CD4-positive, CD25-positive, alpha-beta regulatory T cell (primary cell): ENCODE measurements around the gene VSTM1. TPM values are rescaled to one million over a fixed set of nuclear protein-coding genes. Genes with fewer than 3 reads are reported as not detected.
"Not testable (repeated sequence)": the region's sequence is repeated elsewhere in the genome, so short reads cannot be mapped to it uniquely, and the experiment has no call there.

Experiments
- ATAC-seq, 2 donors: fragments of 150-1000 bp; cut with Tn5 transposase; one replicate each; pipeline ENCODE4 v1.10.0; 2021; ENCODE audit warnings: low read depth in 2 of 2, moderate number of reproducible peaks in 2 of 2, moderate library complexity in 1 of 2
- DNase-seq, 3 donors: peaks; one replicate each; pipeline versions ENCODE4 v3.0.0 to v3.0.0-alpha.2; 2012 to 2022; ENCODE audit warnings: mixed read lengths in 1 of 3
- H3K27ac ChIP-seq: one replicate; pipeline ENCODE4 v1.7.0; 2013; ENCODE audit warnings: mild to moderate bottlenecking, low read length; ENCODE audit not compliant: insufficient read depth, poor library complexity, severe bottlenecking
- H3K27me3 ChIP-seq: one replicate; pipeline ENCODE4 v1.7.0; 2013; ENCODE audit warnings: low read length; ENCODE audit not compliant: control insufficient read depth, insufficient read depth
- H3K36me3 ChIP-seq: one replicate; pipeline ENCODE4 v1.7.0; 2013; ENCODE audit warnings: mild to moderate bottlenecking, low read length, moderate library complexity; ENCODE audit not compliant: control insufficient read depth, insufficient read depth
- H3K4me1 ChIP-seq: 2 replicates; pipeline ENCODE4 v1.7.0; 2013; ENCODE audit warnings: mild to moderate bottlenecking, low read length; ENCODE audit not compliant: insufficient read depth, control insufficient read depth, poor library complexity, severe bottlenecking
- H3K4me3 ChIP-seq: one replicate; pipeline ENCODE4 v1.7.0; 2013; ENCODE audit warnings: low read depth, mild to moderate bottlenecking, low read length, moderate library complexity
- H3K9me3 ChIP-seq, 2 experiments: 1 replicate in 1 of 2; 2 replicates in 1 of 2; pipeline ENCODE4 v1.7.0; 2013; ENCODE audit warnings: low read length in 2 of 2, mild to moderate bottlenecking in 1 of 2, moderate library complexity in 1 of 2; ENCODE audit not compliant: control insufficient read depth in 2 of 2
- H3K27ac Mint-ChIP-seq, 3 donors: one replicate each; pipeline ENCODE4 v1.8.0; 2020 to 2022; ENCODE audit warnings: mild to moderate bottlenecking in 3 of 3, mixed read lengths in 3 of 3, moderate library complexity in 2 of 3
- H3K27me3 Mint-ChIP-seq: one replicate; pipeline ENCODE4 v1.8.0; 2022; ENCODE audit warnings: mild to moderate bottlenecking, mixed read lengths
- H3K36me3 Mint-ChIP-seq: one replicate; pipeline ENCODE4 v1.8.0; 2020; ENCODE audit warnings: mixed read lengths
- H3K4me1 Mint-ChIP-seq, 4 donors: one replicate each; pipeline ENCODE4 v1.8.0; 2020 to 2022; ENCODE audit warnings: mixed read lengths in 4 of 4, mild to moderate bottlenecking in 1 of 4
- H3K4me3 Mint-ChIP-seq, 4 donors: one replicate each; pipeline ENCODE4 v1.8.0; 2020 to 2022; ENCODE audit warnings: mild to moderate bottlenecking in 4 of 4, mixed read lengths in 4 of 4, moderate library complexity in 3 of 4
- H3K9me3 Mint-ChIP-seq, 7 donors: one replicate each; pipeline ENCODE4 v1.8.0; 2020 to 2022; ENCODE audit warnings: mixed read lengths in 7 of 7, mild to moderate bottlenecking in 3 of 7, moderate library complexity in 2 of 7
- polyA plus RNA-seq, 4 donors: library from polyadenylated mRNA; unstranded; fragments of 300-500 nt; fragmentation: Illumina TruSeq; gene quantifications; one replicate each; pipeline ENCODE4 v1.2.3, GENCODE V29; 2021
- total RNA-seq: library from RNA; stranded (reverse); gene quantifications from one replicate; pipeline ENCODE4 v1.2.3, GENCODE V29; 2022

The VSTM1 gene
- total and polyA plus RNA-seq, 5 donors from 2014 or later = not detected

GRCh38 chr19:54062643-54063042 is 1.1 kb downstream of the VSTM1 start:
- H3K27me3 Mint-ChIP-seq = peaks cover 10% of the 10 kb centered on the region
- H3K4me1 Mint-ChIP-seq = no peaks in the 10 kb centered on the region
- Histone ChIP-seq H3K9me3 (no peaks in the 10 kb centered on the region), H3K27ac (no peak overlapping the region), H3K36me3 (no peaks in the 10 kb centered on the region), H3K4me1 (no peaks in the 10 kb centered on the region), H3K27me3 (no peaks in the 10 kb centered on the region), H3K4me3 (no peak overlapping the region)
- ATAC-seq (no peak), DNase-seq (no peak)
- no peak overlapping the region for H3K27ac Mint-ChIP-seq
- H3K36me3 Mint-ChIP-seq = no peaks in the 10 kb centered on the region
- peaks cover 0 to 2% (median 0%) of the 10 kb centered on the region in 7 donors for H3K9me3 Mint-ChIP-seq
- H3K4me3 Mint-ChIP-seq = no peak overlapping the region

- Mint-ChIP-seq H3K27ac (no peak overlapping the region), H3K36me3 (no peaks in the 10 kb centered on the region), H3K27me3 (peaks cover 4% of the 10 kb centered on the region), H3K9me3 (peaks cover 0 to 8% (median 1%) of the 10 kb centered on the region in 7 donors), H3K4me3 (no peak overlapping the region), H3K4me1 (no peaks in the 10 kb centered on the region)
- no peaks in the 10 kb centered on the region for H3K36me3 ChIP-seq
- no peak overlapping the region for H3K27ac ChIP-seq
- DNase-seq (no peak), ATAC-seq (no peak)
- no peaks in the 10 kb centered on the region for H3K27me3 ChIP-seq
- no peaks in the 10 kb centered on the region for H3K9me3 ChIP-seq
- H3K4me1 ChIP-seq = no peaks in the 10 kb centered on the region
- H3K4me3 ChIP-seq = no peak overlapping the region
These were observed 16.1 kb downstream of the VSTM1 start for GRCh38 chr19:54047616-54048015.

GRCh38 chr19:54045771-54046170 is 17.9 kb downstream of the VSTM1 start:
- Histone ChIP-seq H3K36me3 (no peaks in the 10 kb centered on the region), H3K4me3 (no peak overlapping the region), H3K27me3 (no peaks in the 10 kb centered on the region), H3K9me3 (no peaks in the 10 kb centered on the region), H3K27ac (no peak overlapping the region), H3K4me1 (no peaks in the 10 kb centered on the region)
- Mint-ChIP-seq H3K36me3 (no peaks in the 10 kb centered on the region), H3K27me3 (peaks cover 4% of the 10 kb centered on the region), H3K9me3 (peaks cover 0 to 5% (median 1%) of the 10 kb centered on the region in 7 donors), H3K27ac (no peak overlapping the region), H3K4me1 (no peaks in the 10 kb centered on the region), H3K4me3 (no peak overlapping the region)
- ATAC-seq (no peak), DNase-seq (no peak)

GRCh38 chr19:54042989-54043388 is 20.7 kb downstream of the VSTM1 start:
- no peaks in the 10 kb centered on the region for H3K36me3 ChIP-seq
- no peak for DNase-seq
- H3K4me1 ChIP-seq = no peaks in the 10 kb centered on the region
- no peaks in the 10 kb centered on the region for H3K27me3 ChIP-seq
- H3K27me3 Mint-ChIP-seq = peaks cover 4% of the 10 kb centered on the region
- no peak overlapping the region for H3K4me3 ChIP-seq
- no peaks in the 10 kb centered on the region for H3K9me3 ChIP-seq
- no peak overlapping the region for H3K27ac Mint-ChIP-seq
- no peak for ATAC-seq
- no peak overlapping the region for H3K27ac ChIP-seq
- peaks cover 0 to 5% (median 0%) of the 10 kb centered on the region in 7 donors for H3K9me3 Mint-ChIP-seq
- no peaks in the 10 kb centered on the region for H3K36me3 Mint-ChIP-seq
- H3K4me3 Mint-ChIP-seq = no peak overlapping the region
- H3K4me1 Mint-ChIP-seq = no peaks in the 10 kb centered on the region

- Mint-ChIP-seq H3K4me1 (no peaks in the 10 kb centered on the region), H3K27ac (no peak overlapping the region), H3K9me3 (peaks cover 0 to 5% (median 0%) of the 10 kb centered on the region in 7 donors), H3K4me3 (no peak overlapping the region), H3K27me3 (peaks cover 4% of the 10 kb centered on the region), H3K36me3 (no peaks in the 10 kb centered on the region)
- H3K27ac ChIP-seq = no peak overlapping the region
- no peaks in the 10 kb centered on the region for H3K4me1 ChIP-seq
- no peak for DNase-seq
- no peaks in the 10 kb centered on the region for H3K27me3 ChIP-seq
- H3K4me3 ChIP-seq = no peak overlapping the region
- no peak for ATAC-seq
- no peaks in the 10 kb centered on the region for H3K9me3 ChIP-seq
- H3K36me3 ChIP-seq = no peaks in the 10 kb centered on the region
These were observed 21.6 kb downstream of the VSTM1 start for GRCh38 chr19:54041969-54042606.

- Mint-ChIP-seq H3K27me3 (no peaks in the 10 kb centered on the region), H3K36me3 (no peaks in the 10 kb centered on the region)
These were observed 23.7 kb downstream of the VSTM1 start for GRCh38 chr19:54040003-54040402.

GRCh38 chr19:54036542-54036941 is 27.2 kb downstream of the VSTM1 start:
- not testable (repeated sequence) for H3K27ac ChIP-seq, H3K4me1 Mint-ChIP-seq, H3K9me3 Mint-ChIP-seq, H3K4me1 ChIP-seq, H3K9me3 ChIP-seq, H3K36me3 ChIP-seq, ATAC-seq, H3K4me3 ChIP-seq, H3K4me3 Mint-ChIP-seq, H3K36me3 Mint-ChIP-seq, H3K27me3 ChIP-seq, DNase-seq, H3K27me3 Mint-ChIP-seq, H3K27ac Mint-ChIP-seq

More at GRCh38 chr19:54040003-54040402, 23.7 kb downstream of the VSTM1 start:
- DNase-seq (no peak), ATAC-seq (no peak)
- no peaks in the 10 kb centered on the region for H3K4me1 ChIP-seq
- H3K4me3 Mint-ChIP-seq = no peak overlapping the region
- H3K27me3 ChIP-seq = no peaks in the 10 kb centered on the region
- H3K27ac Mint-ChIP-seq = no peak overlapping the region
- no peak overlapping the region for H3K27ac ChIP-seq
- no peaks in the 10 kb centered on the region for H3K36me3 ChIP-seq
- no peaks in the 10 kb centered on the region for H3K9me3 ChIP-seq
- H3K9me3 Mint-ChIP-seq = peaks cover 0 to 5% (median 0%) of the 10 kb centered on the region in 7 donors
- H3K4me1 Mint-ChIP-seq = no peaks in the 10 kb centered on the region
- H3K4me3 ChIP-seq = no peak overlapping the region
